ENCODE data around the gene DNAH9. TPM values are rescaled to one million over a fixed set of nuclear protein-coding genes. Genes with fewer than 3 reads are reported as not detected.

Gene DNAH9
- total RNA-seq, 1 experiment from 2014 or later: 0.22 TPM

GRCh38 chr17:11719203-11719602 lies 120.9 kb downstream of the DNAH9 start:
- Histone ChIP-seq H3K27ac (ENCODE audit: insufficient read length, low read depth, low read length) (no peak overlapping the region), H3K79me2 (ENCODE audit: insufficient read depth, low read length) (0 out of 2 replicates have a peak, but pooled peaks cover 1% of the 10 kb centered on the region), H3K56ac (ENCODE audit: insufficient read length, low read depth, low read length) (no peak overlapping the region), H2AK5ac (ENCODE audit: insufficient read length, low read length) (no peak overlapping the region), H3K79me1 (ENCODE audit: insufficient read depth, low read depth, low read length, poor library complexity, severe bottlenecking) (no peaks in the 10 kb centered on the region), H3K27me3 (ENCODE audit: insufficient read depth, low read length) (no peaks in the 10 kb centered on the region), H3T11ph (ENCODE audit: low read length) (no peak overlapping the region), H4K91ac (ENCODE audit: insufficient read length, low read depth, low read length) (no peak overlapping the region), H2AFZ (ENCODE audit: low read length) (no peak overlapping the region), H3K14ac (ENCODE audit: insufficient read depth, low read length) (no peak overlapping the region; the same call in 1 of the 2 replicates), H3K23me2 (ENCODE audit: insufficient read length, low read depth, low read length, poor library complexity, severe bottlenecking) (no peaks in the 10 kb centered on the region), H2BK20ac (ENCODE audit: low read depth, low read length, poor library complexity, severe bottlenecking) (no peak overlapping the region), H2BK12ac (ENCODE audit: insufficient read length, low read depth, low read length) (no peak overlapping the region), H2BK15ac (ENCODE audit: low read depth, low read length) (no peak overlapping the region), H3K9me3 (ENCODE audit: control insufficient read depth, low read depth, low read length) (no peaks in the 10 kb centered on the region), H2BK5ac (ENCODE audit: insufficient read length, low read length) (no peak overlapping the region), H3K18ac (ENCODE audit: insufficient read length, low read depth, low read length) (no peak overlapping the region), H3K4ac (ENCODE audit: low read depth, low read length) (no peak overlapping the region), H3K4me2 (ENCODE audit: insufficient read depth, insufficient read length, low read length) (no peak overlapping the region), H4K8ac (replicated peaks; ENCODE audit: insufficient read length, low read depth, low read length) (no peak overlapping the region), H3K9ac (ENCODE audit: extremely low read depth, insufficient read length, low read length) (no peak overlapping the region), H4K5ac (ENCODE audit: insufficient read length, low read depth, low read length) (no peak overlapping the region), H2BK120ac (ENCODE audit: low read depth, low read length, poor library complexity, severe bottlenecking) (no peak overlapping the region), H3K4me1 (ENCODE audit: insufficient read depth, low read length) (no peaks in the 10 kb centered on the region), H4K20me1 (ENCODE audit: control insufficient read depth, insufficient read depth, insufficient read length) (no peaks in the 10 kb centered on the region), H3K23ac (ENCODE audit: insufficient read length, low read depth, low read length) (no peak overlapping the region)
- Mint-ChIP-seq H3K4me3 (no peak overlapping the region), H3K36me3 (ENCODE audit: insufficient read depth in 1 of 3, low read depth in 3 of 3) (peaks cover 1 to 2% (median 2%) of the 10 kb centered on the region in 3 experiments; a peak in 4 of 7 replicates), H3K9me3 (peaks cover 2 to 4% of the 10 kb centered on the region in 2 experiments; a peak in 3 of 5 replicates), H3K4me1 (no peaks in the 10 kb centered on the region), H3K27ac (no peak overlapping the region; a peak in 1 of 7 replicates), H3K27me3 (ENCODE audit: low read depth) (no peaks in the 10 kb centered on the region; the same call in 1 of the 2 replicates)
- no peak for TF ChIP-seq CTCF (conservative IDR thresholded peaks at IDR 0.05)
- WGBS (ENCODE audit: extremely low coverage, insufficient read length, low lambda C conversion rate): no CpG with 5 or more reads among the region's 11 CpGs
- no peak for DNase-seq
